GM12864 (cell line): Measurements from ENCODE around the gene SCNN1A.

Experiments
- DNase-seq: peaks from one replicate; pipeline ENCODE4 v3.0.0-alpha.2; 2011; ENCODE audit warnings: low read depth
- H3K4me3 ChIP-seq: 2 replicates; pipeline ENCODE4 v1.5.1; 2011; ENCODE audit warnings: mild to moderate bottlenecking, low read depth, low read length, control low read depth
- CTCF ChIP-seq: IDR thresholded peaks from 2 replicates; pipeline ENCODE4 v1.5.1; 2011; ENCODE audit warnings: low read depth, mild to moderate bottlenecking, moderate library complexity, low read length, control low read depth, inconsistent platforms; ENCODE audit errors: missing control alignments

SCNN1A gene

DNA sequence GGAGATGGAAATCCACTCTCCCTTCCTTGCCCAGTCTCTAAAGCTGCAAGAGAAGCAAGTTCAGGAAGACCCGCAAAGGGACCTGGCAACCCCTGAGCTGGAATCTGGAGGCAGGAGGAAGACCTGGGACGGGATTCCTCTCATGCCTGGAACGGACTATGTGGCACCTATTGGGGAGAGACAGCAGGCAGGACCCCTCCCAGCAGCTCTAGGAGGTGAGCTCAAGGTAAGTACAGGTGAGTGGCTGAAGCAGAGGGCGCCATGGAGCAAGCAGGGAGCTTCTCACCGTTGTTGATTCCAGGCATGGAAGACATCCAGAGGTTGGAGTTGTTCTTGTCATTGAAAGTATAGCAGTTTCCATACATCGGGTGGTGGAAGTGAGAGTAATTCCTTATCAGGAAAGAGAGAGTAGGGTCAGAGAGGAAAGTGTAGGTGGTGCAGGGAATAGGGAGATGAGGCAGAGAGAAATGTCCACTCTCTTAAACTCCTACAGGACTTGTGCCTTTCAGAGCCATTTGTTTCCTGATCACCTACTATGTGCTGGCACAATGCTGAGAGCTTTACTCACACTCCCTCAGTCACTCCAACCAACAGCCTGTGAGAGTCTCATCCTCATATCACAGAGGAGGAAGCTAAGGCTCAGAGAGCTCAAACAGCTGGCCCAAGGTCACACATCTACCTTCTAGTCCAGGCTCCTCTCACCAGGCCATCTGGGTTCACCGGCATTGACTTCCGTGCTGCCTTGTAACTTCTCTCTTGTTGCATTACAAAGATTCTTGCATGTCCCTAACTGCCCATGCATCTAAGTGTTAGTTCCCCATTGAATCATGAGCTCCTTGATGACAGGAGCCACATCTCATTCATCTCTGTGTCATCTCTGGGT is 19.6 kb downstream of the SCNN1A start:
- H3K4me3 ChIP-seq: no peak overlapping the region
- no peak for DNase-seq
- TF ChIP-seq CTCF: no peak

GRCh38 chr12:6354495-6355393 is 20.6 kb downstream of the SCNN1A start:
- no peak for DNase-seq
- no peak for TF ChIP-seq CTCF

DNA sequence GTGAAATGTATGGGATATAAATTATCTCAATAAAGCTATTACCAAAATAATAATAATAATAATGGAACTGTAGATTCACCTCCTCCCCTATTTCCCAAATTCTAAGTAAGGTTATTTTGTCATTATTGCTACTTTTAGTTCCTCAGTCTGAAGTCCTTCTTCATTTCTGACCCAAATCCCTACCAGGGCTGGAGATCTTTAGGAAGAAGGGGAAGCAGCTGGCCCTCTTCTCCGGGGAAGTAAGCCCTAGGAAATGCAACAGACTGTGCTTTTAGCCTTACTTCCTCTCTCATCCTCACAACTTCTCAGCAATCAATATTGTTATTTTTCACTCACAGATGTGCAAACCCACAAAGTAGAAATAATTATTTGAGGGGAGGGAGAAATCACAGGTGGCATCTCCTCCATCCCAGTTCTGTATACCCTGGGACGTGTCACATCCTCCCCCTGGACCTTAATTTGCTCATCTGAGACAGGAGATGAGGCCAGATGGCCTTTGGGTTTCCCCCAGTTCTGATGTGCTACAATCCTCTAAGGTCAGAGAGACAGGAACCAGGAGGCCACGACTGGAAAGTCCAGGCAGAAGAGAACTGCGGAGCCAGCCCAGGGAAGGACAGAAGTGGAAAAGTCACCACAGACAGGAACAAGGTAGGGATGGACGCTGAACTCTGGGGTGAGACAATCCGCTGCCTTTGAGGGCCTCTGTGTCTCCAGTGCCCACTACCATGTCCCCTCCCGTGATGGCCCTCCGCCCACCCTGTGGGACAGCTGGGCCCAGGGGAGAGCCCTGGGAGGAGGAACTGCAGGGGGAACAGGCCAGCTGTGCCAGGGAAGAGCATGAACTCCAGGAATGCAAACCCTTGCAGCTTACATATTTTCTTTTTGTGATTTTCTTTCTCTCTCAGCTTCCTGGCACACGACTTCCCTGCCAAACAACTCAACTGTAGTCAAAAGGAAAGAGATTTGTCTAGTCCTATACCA is 22.9 kb downstream of the SCNN1A start:
- no peak for DNase-seq
- H3K4me3 ChIP-seq: no peak overlapping the region
- no peak for TF ChIP-seq CTCF

More at GRCh38 chr12:6354495-6355393, 20.6 kb downstream of the SCNN1A start:
- no peak overlapping the region for H3K4me3 ChIP-seq

DNA sequence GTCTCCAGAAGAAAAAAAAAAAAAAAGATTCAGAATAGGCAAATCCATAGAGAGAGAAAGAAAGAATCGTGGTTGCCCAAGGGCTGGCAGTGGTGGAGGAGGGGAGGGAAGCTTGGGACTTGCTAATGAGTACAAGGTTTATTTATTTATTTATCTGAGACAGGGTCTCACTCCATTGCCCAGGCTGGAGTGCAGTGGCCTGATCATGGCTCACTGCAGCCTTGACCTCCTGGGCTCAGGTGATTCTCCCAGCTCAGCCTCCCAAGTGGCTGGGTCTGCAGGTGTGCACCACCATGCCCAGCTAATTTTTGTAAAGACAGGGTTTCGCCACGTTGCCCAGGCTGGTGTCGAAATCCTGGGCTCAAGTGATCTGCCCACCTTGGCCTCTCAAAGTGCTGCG is 23.7 kb downstream of the SCNN1A start:
- no peak overlapping the region for H3K4me3 ChIP-seq
- TF ChIP-seq CTCF: no peak
- DNase-seq: no peak

DNA sequence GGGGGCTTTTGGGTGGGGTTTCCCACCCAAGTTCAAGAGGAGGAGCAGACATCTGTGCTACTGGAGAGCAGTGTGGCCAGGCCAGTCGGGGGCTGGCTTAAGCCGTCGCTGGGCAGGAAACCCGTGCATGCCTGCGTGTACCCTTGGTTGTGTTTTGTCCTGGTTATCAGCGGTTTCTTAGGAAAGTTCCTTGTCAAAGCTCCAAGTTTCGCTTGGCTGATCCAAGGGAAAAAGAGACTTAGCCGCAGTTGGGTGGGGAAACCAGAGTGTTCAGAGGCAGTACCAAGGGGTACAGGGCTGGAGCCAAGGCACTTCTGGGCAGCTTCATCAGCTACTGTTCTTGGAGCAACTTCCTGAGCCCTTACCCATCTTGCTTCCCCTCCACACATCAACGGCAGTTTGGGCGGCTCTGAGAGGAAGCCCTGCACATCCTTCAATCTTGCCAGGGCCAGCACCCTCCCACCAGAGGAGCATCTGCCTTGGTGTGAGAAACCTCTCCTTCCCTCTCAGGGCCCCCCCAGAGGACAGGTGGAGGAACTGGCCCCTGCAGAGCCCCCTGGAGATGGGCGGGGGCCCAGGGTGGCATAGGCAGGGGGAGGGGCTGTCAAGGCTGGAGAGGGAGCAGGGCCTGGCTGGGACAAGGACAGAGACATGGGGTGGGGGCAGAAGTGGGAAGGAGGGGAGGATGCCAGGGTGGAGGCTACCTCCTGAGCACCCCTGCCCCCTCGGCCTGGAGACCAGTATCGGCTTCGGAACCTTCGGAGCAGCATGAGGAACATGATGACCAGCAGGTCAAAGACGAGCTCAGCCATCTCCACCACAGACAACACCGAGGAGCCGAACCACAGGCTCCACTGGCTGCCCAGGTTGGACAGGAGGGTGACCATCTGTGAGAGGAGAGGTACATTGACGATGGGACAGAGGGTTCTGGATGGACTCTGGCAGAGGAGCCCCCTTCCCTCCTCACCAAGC is 27.7 kb downstream of the SCNN1A start:
- TF ChIP-seq CTCF: no peak
- DNase-seq: no peak
- no peak overlapping the region for H3K4me3 ChIP-seq
